GM19035 (cell line): Measurements from ENCODE around the gene TNFRSF1A.
"Not testable (repeated sequence)": the region's sequence is repeated elsewhere in the genome, so short reads cannot be mapped to it uniquely, and the experiment has no call there.

ENCODE experiments used
- ATAC-seq: cut with Tn5 transposase; IDR thresholded peaks from one replicate; pipeline ENCODE4 v1.9.1; 2021; ENCODE audit not compliant: unreplicated experiment

TNFRSF1A gene

DNA sequence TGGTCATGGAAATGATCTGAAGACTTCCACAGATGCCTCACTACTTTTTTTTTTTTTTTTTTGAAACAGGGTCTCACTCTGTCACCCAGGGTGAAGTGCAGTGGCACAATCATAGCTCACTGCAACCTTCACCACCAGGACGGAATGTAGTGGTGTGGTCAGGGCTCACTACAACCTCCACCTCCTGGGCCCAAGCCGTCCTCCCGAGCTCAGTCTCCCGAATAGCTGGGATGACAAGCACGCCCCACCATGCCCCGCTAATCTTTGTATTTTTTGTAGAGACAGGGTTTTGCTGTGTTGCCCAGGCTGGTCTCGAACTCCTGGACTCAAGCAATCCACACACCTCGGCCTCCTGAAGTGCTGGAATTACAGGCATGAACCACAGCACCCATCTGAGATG, 3.3 kb downstream of the TNFRSF1A start:
- not testable (repeated sequence) for ATAC-seq

DNA sequence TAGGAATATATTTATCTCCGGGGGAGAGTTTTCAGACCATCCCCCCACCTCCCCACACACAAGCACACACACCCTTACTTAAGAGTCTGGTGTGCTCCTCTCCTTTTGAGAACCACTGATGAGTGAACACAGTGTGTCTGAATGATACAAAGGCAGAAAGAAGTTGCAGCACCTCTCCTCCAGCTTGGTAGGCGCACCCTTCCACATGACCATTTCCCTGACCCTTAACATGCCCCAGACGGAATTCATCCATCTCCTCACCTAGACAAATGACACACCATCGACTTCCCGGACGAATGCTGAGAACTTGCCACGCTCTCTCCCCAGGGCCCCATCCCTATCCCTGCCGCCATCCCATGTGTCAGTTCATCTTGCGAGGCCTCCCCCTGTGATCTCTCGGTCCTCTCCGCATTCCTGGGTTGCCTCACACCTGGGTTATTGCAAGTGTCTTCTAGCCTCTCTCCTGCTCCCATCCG, 3.9 kb downstream of the TNFRSF1A start:
- ATAC-seq, result no peak

DNA sequence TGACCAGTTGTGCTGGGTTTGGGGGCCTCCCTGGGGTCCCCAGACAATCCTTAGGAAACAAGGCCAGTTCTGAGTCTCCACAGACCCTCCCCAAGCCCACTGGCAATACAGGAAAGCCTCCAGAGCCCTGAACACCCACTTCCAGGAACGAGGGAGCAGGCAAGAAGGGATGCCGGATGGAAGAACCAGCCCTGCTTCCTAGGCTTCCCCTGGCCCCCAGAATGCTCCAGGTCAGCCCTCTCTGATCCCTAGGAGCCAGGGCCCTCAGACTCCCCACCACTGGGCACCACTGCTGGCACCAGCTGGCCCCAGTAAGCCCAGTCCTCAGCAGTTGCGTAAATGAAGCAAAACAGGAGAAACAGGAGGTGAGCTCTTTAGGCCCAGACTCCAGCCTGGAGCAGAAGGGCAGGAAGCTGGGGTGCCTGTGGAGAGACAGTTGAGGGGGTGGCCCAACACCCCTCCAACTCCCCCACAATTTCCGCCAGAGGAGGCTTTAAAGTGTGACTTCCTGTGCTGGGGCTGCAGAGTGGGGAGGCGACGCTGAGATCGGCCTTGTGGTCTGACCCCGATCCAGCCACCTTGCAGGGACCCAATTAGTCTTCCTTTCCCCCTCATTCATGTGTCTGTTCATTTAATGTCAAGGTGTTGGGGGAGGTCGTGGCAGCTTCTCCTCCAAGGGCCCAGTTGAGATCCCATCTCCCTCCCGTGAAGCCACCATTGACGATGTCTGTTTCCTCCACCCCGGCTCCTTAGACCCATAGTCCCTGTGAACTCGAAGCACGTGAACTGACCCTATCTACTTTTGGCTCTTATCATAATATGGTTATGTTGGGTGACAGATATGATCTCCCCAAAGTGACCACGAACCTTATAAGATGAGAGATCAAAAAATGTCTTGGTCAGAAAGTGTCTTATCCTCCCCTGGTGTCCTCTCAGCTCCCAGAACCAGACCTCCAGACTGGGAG, 4.7 kb downstream of the TNFRSF1A start:
- ATAC-seq, result no peak

DNA sequence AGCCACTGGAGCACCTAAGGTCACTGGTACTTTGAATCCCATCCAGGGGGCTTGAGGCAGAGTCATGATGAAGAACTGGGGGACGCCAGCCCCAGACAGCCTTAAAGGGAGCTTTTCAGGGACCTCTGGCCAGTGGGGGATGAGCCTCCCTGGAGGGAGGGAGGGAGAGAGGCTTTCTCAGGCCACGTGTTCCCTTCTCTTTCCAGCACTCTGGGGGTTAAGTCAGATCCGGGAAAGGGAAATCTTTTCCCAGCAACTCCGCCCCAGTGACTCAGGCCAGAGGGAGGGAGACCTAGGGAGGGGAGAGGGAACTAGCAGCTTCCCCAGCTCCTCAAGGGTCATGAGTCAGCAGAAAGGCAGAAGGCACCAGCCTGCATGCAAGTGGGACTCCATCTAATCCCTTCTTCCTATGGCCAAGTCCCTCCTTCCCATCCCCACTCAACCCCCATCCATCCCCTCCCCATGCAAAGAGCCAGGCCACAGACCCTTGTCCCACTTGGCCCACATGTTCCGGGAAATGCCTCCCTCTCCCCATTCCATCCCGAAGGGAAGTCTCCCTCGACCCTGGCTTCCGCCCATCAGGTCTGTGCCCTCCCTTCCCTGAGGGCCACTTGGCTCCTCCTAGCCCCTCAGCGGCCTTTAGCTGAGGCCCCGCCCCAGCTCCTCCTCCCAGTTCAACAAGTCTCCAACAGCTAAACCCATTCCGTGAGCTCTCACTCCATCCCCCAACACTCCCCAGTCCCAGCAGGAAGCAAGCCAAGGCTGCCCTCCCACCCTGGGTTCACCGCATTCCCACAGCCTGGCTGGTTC, 5.6 kb downstream of the TNFRSF1A start:
- ATAC-seq, result no peak

DNA sequence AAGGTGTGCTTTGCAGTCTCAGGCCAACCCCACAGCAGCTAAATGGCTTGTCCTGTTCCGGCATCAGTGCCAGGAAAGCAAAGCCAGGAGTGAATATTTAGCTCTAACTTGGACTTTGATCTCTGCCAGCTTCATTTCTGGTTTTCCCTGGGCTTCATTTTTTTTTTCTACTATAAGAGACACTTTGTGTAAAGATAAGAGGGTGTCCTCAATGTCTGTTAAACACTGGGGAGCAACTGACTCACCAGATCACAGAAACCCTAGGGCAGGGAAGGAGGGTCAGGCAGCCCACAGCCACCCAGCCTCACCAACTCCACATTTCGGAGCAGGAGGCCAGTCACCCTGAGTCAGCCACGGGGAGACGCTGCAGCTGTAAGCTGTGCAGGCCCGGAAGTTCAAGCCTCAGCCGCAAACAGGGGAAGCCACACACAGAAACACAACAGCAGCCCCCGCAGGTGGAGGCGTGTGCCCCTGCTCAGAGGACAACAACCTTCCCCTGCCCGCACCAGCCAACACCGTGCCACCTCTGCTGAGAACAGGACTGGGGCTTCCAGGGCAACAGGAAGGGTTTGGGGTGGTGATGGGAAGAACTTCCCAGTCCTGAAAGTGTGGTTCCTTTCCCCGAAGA, 6.3 kb downstream of the TNFRSF1A start:
- ATAC-seq, result peak; percentile 79

DNA sequence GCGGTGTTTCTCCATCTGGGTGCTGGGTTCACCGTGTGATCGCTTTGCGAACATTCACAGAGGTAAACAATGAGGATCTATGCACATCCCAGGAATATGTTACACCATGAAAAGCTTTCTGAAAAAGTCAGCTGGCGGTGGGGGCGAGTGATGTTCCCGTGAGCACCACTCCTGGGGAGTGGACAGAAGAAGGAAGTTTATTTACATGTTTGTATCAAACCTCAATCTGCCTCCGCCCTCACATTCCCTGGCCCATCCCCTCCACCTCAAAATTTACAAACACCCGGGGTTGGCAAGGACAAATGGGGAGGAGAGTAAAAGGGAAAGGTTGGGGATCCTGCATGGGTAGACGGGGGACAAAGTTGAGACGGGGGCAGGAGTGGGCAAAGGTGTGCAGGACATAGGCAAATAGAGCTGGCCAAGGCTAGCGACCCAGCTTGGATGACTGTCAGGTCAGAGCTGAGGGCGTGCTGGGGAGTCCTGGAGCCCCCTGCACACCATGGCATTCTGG, 6.9 kb downstream of the TNFRSF1A start:
- ATAC-seq, result no peak

DNA sequence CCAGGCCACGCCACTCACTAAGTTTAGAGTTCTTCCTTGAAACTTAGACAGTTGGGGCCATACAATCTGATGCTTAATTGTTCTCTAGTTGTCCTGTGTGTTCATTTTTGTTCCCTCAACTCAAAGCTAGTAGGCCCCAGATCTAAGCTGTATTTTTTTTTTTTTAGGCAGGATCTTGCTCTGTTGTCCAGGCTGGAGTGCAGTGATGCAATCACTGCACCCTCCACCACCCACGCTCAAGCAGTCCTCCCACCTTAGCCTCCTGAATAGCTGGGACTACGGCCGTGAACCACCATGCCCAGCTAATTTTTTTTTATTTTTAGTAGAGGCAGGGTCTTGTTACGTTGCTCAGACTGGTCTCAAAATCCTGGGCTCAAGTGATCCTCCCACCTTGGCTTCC, 7.5 kb downstream of the TNFRSF1A start:
- no peak for ATAC-seq

DNA sequence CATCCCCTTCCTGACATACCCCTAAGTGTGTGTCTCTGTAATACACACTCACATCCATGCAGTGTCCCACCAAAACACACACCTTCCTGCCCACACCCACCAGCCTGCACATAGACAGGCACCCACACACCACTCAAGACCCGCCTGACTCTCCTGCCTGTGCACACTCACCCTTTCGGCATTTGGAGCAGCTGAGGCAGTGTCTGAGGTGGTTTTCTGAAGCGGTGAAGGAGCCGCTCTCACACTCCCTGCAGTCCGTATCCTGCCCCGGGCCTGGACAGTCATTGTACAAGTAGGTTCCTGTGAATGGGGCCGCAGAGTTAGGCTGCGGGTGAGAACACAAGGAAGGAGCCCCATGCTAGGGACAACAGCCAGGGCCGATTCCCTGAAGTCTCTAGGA, 8.3 kb downstream of the TNFRSF1A start:
- ATAC-seq, result no peak

DNA sequence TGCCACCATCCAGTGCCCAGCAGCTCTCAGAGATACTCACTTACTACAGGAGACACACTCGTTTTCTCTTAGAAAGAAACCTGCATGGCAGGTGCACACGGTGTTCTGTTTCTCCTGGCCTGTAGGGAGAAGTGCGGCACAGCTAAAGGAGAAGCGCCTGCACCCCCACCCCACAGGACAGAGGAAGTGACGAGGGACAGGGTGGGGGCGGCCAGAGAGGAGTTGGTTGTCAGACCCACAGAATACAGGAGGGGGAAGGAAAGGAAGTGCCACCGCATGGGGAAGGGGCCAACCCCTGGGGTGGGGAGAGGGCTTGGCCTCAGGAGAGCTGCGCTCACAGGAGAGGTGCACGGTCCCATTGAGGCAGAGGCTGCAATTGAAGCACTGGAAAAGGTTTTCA, 8.8 kb downstream of the TNFRSF1A start:
- ATAC-seq, result no peak

DNA sequence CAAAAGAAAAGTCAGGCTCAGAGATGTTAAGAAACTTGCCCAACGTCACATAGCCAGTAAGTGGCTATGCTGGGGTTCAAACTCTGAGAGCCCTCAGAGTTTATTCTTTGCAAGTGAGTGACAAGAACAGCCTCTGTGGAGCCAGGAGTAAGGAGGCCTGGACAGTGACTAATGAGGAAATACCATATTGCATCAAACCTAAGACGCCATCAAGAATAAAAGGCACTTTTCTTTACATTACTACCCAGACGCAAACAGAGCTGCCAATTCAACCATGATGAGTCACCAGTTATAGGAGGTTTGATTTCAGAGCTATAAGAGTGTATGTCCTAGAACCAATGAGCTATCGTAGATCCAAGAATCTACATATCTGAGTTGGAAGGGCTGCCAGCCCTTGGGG, 9.4 kb downstream of the TNFRSF1A start:
- ATAC-seq, result no peak

DNA sequence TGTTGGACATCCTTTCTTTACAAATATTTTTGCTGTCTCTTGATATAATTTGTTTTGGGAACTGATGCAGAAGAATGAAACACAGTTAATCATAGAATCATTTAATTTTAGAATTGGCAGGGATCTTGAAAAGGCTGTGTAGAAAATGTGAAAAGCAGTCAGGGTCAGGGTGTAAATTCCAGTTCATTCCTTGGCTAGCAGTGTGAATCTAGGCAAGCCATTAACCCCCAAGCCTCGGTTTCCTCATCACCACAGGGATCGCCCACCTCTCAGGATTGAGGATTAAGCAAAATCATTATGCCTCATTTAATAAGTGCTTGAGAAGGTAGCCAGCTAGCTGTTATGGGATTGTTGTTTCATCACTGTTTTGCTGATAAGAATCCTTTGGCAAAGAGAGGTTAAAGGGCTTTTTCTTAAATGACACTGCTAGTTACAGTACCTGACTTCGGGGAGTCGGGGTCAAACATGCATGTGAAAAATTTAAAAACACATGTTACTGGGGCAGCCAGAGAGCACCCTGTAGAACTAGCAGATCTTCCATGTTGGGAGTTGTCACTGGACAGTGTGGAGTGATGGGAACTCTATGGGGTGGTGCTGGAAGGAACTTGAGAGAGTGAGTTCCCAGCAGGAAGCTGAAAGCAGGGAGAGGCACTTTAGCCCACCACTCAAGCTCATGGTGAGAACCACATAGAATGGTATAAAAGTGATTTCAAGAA, 10.7 kb downstream of the TNFRSF1A start:
- ATAC-seq, result no peak

DNA sequence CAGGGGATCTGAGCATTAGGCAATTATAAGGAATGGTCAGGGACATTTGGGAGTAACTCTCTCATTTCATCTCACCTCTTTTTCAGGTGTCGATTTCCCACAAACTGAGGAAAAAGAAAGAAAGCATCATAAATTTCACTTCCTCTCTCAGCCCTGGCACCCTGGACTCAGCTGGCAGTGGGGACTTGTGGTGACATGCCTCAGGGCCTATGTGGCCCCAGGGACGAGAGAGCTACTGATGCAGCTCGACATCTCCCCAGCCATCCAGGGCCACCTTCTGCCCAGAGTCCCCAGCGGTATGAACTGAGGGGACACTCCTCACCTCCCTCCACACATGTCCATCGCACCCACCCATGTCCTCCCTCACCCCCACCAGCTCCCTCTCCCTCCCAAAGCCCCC, 11.7 kb downstream of the TNFRSF1A start:
- ATAC-seq, result peak; percentile 65

DNA sequence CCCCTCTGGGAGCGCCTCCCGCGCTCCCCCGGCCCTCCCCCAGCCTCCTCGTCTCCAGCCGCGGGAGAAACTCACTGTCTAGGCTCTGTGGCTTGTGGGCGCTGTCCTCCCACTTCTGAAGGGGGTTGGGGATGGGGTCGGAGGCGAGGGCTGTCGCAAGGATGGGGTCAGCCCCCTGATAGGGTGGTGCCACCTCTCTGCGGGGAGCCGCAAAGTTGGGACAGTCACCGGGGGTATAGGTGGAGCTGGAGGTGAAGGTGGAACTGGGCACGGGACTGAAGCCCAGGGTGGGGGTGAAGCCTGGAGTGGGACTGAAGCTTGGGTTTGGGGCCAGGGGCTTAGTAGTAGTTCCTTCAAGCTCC, 12.2 kb downstream of the TNFRSF1A start:
- ATAC-seq, result no peak

DNA sequence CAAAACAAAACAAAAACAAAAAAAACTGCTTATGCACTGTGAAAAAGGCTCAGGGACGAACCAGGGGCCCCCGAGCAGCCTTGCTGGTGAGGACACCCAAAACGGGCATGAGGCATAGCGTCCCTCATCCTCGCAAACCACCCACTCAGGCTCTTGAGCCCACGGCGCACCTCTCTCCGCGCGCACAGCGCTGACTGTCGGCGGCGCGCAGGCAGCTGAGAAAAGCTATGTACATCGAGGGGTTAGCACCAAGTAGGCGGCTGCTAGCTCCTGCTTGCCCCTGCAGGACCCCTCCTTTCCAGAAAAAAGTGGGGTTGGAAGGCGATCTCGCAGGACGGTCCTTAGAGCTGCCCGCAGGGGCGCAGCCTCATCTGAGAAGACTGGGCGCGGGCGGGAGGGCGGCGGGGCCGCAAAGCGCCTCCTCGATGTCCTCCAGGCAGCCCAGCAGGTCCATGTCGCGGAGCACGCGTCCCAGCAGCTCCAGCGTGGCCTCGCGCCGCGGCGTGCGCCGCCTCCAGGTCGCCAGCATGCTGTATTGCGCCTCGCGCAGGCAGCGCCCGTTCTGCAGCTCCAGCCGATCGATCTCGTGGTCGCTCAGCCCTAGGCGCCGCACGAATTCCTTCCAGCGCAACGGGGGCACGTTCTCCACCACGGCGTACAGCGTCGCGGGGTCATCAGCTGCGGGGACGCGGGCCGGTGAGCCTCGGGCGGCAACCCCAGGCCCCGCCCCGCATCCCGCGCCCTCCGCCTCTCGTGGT, 12.8 kb downstream of the TNFRSF1A start:
- ATAC-seq, result no peak

DNA sequence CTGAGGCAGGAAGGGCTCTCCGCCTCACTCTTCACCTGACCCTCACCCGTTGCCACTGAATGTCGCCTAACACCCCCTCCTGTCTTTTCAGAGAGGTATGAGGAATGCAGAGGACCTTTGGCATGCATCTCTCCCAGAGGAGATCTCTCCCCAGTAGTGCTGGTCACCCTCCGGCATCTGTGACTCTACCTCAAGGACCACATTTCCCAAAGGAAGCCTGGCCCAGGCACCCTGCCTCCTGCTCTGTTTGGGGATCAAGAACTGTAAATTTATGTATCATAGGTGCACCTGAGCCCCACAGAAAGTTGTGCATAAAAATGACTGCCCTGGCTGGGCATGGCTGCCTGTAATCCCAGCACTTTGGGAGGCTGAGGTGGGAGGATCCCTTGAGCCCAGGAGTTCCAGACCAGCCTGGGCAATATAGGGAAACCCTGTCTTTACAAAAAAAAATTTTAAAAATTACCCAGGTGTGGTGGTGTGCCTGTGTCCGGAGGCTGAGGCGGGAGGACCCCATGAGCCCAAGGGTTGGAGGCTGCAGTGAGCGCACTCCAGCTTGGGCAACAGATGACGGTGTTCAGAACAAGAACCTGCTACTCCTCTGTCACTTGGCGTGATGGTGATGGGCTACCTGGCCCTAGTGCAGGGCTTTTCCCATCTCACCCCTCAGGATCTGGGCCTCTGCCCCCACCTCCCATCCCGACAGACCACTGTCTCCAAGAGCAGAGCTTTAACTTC, 13.7 kb downstream of the TNFRSF1A start:
- no peak for ATAC-seq

DNA sequence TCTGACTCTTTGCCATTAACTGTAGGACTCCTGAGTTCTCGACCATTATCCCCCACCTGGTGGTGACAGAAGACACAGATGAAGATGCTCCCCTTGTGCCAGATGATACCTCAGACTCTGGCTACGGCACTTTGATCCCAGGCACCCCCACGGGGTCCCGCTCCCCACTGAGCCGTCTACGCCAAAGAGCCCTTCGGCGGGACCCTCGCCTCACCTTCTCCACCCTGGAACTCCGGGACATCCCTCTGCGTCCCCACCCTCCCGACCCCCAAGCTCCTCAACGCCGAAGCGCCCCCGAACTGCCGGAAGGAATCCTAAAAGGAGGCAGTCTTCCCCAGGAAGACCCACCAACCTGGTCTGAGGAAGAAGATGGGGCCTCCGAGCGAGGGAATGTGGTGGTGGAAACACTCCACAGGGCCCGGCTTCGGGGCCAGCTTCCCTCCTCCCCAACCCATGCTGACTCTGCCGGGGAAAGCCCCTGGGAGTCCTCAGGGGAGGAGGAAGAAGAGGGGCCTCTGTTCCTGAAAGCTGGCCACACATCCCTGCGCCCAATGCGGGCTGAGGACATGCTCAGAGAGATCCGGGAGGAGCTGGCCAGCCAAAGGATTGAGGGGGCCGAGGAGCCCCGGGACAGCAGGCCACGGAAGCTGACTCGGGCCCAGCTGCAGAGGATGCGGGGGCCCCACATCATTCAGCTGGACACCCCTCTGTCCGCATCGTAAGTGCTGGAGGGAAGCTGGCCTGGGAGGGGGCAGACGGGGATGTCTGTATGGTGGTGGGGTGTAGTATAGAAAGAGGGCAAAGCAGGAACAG, 14.4 kb downstream of the TNFRSF1A start:
- no peak for ATAC-seq

DNA sequence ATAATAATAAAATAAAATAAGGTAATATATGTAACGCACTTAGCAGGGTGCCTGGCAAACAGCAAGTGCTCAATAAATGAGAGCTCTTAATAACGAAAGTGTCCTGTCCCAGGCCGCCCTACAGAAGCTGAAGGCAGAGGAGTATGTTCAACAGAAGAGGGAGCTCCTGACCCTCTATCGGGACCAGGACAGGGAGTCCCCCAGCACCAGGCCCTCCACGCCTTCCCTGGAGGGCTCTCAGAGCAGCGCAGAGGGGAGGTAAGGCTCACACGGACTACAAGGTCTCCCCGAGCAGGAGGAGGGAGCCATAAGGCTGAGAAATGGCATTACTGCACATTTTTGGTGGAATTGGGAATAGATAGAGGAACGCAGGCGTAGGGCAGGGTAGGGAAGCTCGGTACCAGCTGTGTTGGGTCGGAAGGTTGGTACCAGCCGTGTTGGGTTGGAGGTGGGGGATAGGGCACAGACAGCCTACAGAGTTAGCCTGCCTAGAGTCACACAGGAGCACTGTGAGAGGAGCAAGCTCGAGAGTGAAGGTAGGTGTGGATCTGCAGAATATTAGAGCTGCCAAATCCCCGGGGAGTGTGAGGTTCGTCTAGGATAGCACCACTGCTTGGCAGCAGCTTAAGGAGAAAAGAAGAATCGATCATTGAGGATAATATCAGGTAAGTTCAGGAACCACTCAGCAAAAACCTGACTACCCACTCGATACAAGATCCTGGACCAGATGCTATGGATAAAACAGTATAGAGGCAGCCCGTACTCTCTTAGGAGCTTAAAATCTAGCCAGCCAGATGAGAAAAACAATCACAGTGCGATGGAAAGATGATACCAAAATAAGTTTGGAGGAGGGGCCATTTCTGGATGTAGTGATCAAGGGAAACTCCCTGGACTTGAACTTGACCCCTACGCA, 15.3 kb downstream of the TNFRSF1A start:
- no peak for ATAC-seq
